Endodermal cell (in vitro differentiated cells): ENCODE data around the gene GADL1. TPM values are rescaled to one million over a fixed set of nuclear protein-coding genes. Genes with fewer than 3 reads are reported as not detected.

Experiments used
- DNase-seq: peaks from one replicate; pipeline ENCODE4 v3.0.0-alpha.2; 2017
- H3K27ac ChIP-seq: 2 replicates; pipeline ENCODE4 v1.5.1; 2013; ENCODE audit warnings: mild to moderate bottlenecking, low read depth, low read length, moderate library complexity
- H3K27me3 ChIP-seq: 2 replicates; pipeline ENCODE4 v1.6.1; 2013; ENCODE audit warnings: mild to moderate bottlenecking, low read length, moderate library complexity; ENCODE audit not compliant: insufficient read depth, control insufficient read depth, poor library complexity, severe bottlenecking
- H3K36me3 ChIP-seq: 2 replicates; pipeline ENCODE4 v1.7.0; 2013; ENCODE audit warnings: mild to moderate bottlenecking, low read length, moderate library complexity; ENCODE audit not compliant: control insufficient read depth, insufficient read depth
- H3K4me1 ChIP-seq: one replicate; pipeline ENCODE4 v1.7.0; 2013; ENCODE audit warnings: low read length; ENCODE audit not compliant: control insufficient read depth, insufficient read depth
- H3K4me3 ChIP-seq: 2 replicates; pipeline ENCODE4 v1.5.1; 2013; ENCODE audit warnings: mild to moderate bottlenecking, low read length, moderate library complexity
- H3K9ac ChIP-seq: 2 replicates; pipeline ENCODE4 v1.6.1; 2013; ENCODE audit warnings: mild to moderate bottlenecking, low read length, moderate library complexity; ENCODE audit not compliant: poor library complexity, severe bottlenecking; ENCODE audit errors: extremely low read depth
- H3K9me3 ChIP-seq: 2 replicates; pipeline ENCODE4 v1.6.1; 2013; ENCODE audit warnings: mild to moderate bottlenecking, low read length, moderate library complexity; ENCODE audit not compliant: control insufficient read depth
- H3K27ac Mint-ChIP-seq: 2 replicates; pipeline ENCODE4 v1.8.0; 2020; ENCODE audit warnings: mixed read lengths
- H3K27me3 Mint-ChIP-seq: 2 replicates; pipeline ENCODE4 v1.8.0; 2021; ENCODE audit warnings: mild to moderate bottlenecking, mixed read lengths; ENCODE audit not compliant: insufficient read depth
- H3K36me3 Mint-ChIP-seq: 2 replicates; pipeline ENCODE4 v1.8.0; 2020; ENCODE audit warnings: low read depth, mixed read lengths
- H3K4me1 Mint-ChIP-seq: 2 replicates; pipeline ENCODE4 v1.8.0; 2020; ENCODE audit warnings: mixed read lengths
- H3K4me3 Mint-ChIP-seq: 2 replicates; pipeline ENCODE4 v1.8.0; 2020; ENCODE audit warnings: mild to moderate bottlenecking, moderate library complexity, mixed read lengths
- H3K9me3 Mint-ChIP-seq: 2 replicates; pipeline ENCODE4 v1.8.0; 2020; ENCODE audit warnings: mild to moderate bottlenecking, mixed read lengths
- CTCF ChIP-seq: fragments of 200-600 bp; sonication (generic); conservative IDR thresholded peaks from 2 replicates; pipeline ENCODE4 v1.5.0; 2021; ENCODE audit warnings: antibody characterized with exemption, mild to moderate bottlenecking
- WGBS, 2 experiments: methylation state at CpG; one replicate each; pipeline versions ENCODE4 v1.1.5 to v1.1.7; 2013; ENCODE audit warnings: missing lambda C conversion rate in 2 of 2, mixed read lengths in 1 of 2; ENCODE audit not compliant: insufficient coverage in 1 of 2, insufficient read length in 1 of 2; 5-methylcytosine and 5-hydroxymethylcytosine counted together
- total RNA-seq, 2 donors: library from RNA; stranded (reverse); fragmentation: NEBNext Ultra II Directional in 1 of 2; extraction: Animal tissue kit (Norgen Biotek cat#: 25700) in 1 of 2; gene quantifications; 2 replicates in 1 of 2; 3 replicates in 1 of 2; pipeline ENCODE4 v1.2.1, GENCODE V29; 2021

Gene GADL1
- total RNA-seq, 2 donors from 2014 or later: 0.11 TPM; not detected in 1

GRCh38 chr3:30686176-30686575, 208.3 kb downstream of the GADL1 start:
- H3K4me1 Mint-ChIP-seq: peaks cover 13% of the 10 kb centered on the region
- DNase-seq: no peak
- WGBS, 2 experiments: 92 to 100% methylated on average over 1 to 2 of the region's 2 CpGs
- Histone ChIP-seq H3K9me3 (no peaks in the 10 kb centered on the region), H3K36me3 (peaks cover 65% of the 10 kb centered on the region), H3K27me3 (no peaks in the 10 kb centered on the region), H3K9ac (no peak overlapping the region), H3K27ac (no peak overlapping the region), H3K4me1 (peaks cover 2% of the 10 kb centered on the region), H3K4me3 (no peak overlapping the region)
- H3K4me3 Mint-ChIP-seq: no peak overlapping the region
- H3K36me3 Mint-ChIP-seq: peaks cover 54% of the 10 kb centered on the region
- no peak for TF ChIP-seq CTCF
- no peak overlapping the region for H3K27ac Mint-ChIP-seq
- H3K9me3 Mint-ChIP-seq: no peaks in the 10 kb centered on the region
- H3K27me3 Mint-ChIP-seq: no peaks in the 10 kb centered on the region

- no peaks in the 10 kb centered on the region for H3K9me3 Mint-ChIP-seq
- no peak for TF ChIP-seq CTCF
Measured at GRCh38 chr3:30685267-30685667, 209.2 kb downstream of the GADL1 start.

GRCh38 chr3:30684356-30684755, 210.1 kb downstream of the GADL1 start:
- H3K9me3 Mint-ChIP-seq: no peaks in the 10 kb centered on the region
- no peaks in the 10 kb centered on the region for H3K27me3 Mint-ChIP-seq
- H3K4me1 Mint-ChIP-seq: peaks cover 27% of the 10 kb centered on the region
- no peak overlapping the region for H3K4me3 Mint-ChIP-seq
- no peak for DNase-seq
- peaks cover 42% of the 10 kb centered on the region for H3K36me3 Mint-ChIP-seq
- 94 to 100% methylated on average over 1 to 2 of the region's 3 CpGs for WGBS, 2 experiments
- H3K27ac Mint-ChIP-seq: no peak overlapping the region
- Histone ChIP-seq H3K27me3 (no peaks in the 10 kb centered on the region), H3K36me3 (peaks cover 48% of the 10 kb centered on the region), H3K9ac (no peak overlapping the region), H3K27ac (no peak overlapping the region), H3K9me3 (no peaks in the 10 kb centered on the region), H3K4me3 (no peak overlapping the region), H3K4me1 (peaks cover 4% of the 10 kb centered on the region)
- TF ChIP-seq CTCF: no peak

More at GRCh38 chr3:30685267-30685667, 209.2 kb downstream of the GADL1 start:
- Histone ChIP-seq H3K36me3 (peaks cover 57% of the 10 kb centered on the region), H3K9me3 (no peaks in the 10 kb centered on the region), H3K4me3 (no peak overlapping the region), H3K27me3 (no peaks in the 10 kb centered on the region), H3K4me1 (peaks cover 4% of the 10 kb centered on the region), H3K9ac (no peak overlapping the region), H3K27ac (no peak overlapping the region)
- peaks cover 22% of the 10 kb centered on the region for H3K4me1 Mint-ChIP-seq
- WGBS, 2 experiments: 93 to 100% methylated on average over 2 of the region's 2 CpGs
- no peaks in the 10 kb centered on the region for H3K27me3 Mint-ChIP-seq
- no peak overlapping the region for H3K4me3 Mint-ChIP-seq
- H3K27ac Mint-ChIP-seq: no peak overlapping the region
- no peak for DNase-seq
- peaks cover 46% of the 10 kb centered on the region for H3K36me3 Mint-ChIP-seq
